GM12872 (cell line): ENCODE measurements around the gene CRLF1.

ENCODE experiments used
- CTCF ChIP-seq: IDR thresholded peaks from 3 replicates; pipeline ENCODE4 v1.5.1; 2011; ENCODE audit warnings: low read depth, mild to moderate bottlenecking, low read length, moderate library complexity; ENCODE audit not compliant: insufficient read depth

Gene CRLF1

DNA sequence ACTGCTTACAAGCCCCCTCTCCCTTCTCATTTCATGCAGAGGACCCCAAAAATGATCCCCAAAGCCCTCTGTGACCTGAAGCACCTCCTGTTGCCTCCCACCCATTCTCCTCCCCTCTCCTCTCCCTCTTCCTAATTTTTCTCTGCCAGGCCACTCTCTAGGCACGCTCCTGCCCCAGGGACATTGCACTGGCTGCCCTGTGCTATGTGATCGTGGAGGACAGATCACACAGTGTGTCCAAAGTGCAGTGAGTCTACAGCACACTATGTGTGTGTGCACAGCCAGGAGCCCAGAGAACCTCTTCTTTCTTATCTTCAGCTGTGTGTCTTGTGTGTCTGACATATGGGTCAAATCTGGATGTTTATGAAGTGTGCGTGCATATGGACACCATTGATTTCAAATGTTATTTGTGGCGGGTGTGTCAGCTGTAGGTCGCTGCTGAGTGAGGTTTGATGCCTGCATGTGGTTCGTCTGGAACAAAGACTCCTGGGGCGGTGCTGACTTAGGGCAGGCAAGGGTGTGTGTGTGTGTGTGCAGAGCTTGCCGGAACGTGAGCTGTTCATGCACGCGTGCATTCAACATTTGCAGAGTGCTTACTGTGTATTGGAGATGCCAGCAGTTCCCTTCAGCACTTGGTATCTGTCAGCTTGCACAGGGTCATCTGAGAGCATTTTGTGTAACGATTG lies 28.2 kb upstream of the CRLF1 start:
- no peak for TF ChIP-seq CTCF

DNA sequence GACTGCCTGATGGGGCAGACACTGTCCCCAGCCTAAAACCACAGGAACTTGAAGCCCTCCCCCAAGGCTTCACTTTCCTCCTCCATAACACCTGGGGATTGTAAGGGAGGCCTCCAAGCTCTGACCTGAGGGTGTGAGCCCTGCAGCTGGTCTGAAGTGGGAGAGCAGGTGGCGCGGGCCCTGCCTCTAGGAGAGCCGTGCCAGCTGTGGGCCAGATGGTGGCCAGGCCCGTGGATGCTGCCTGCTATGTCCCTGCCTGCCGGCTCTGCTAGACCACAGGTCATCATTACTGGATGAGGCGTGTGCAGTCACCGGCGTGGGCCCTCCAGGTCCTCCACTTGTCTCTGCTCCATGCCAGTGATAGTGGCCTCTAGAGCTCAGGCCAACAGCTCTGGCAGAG lies 26.7 kb upstream of the CRLF1 start:
- TF ChIP-seq CTCF: no peak

DNA sequence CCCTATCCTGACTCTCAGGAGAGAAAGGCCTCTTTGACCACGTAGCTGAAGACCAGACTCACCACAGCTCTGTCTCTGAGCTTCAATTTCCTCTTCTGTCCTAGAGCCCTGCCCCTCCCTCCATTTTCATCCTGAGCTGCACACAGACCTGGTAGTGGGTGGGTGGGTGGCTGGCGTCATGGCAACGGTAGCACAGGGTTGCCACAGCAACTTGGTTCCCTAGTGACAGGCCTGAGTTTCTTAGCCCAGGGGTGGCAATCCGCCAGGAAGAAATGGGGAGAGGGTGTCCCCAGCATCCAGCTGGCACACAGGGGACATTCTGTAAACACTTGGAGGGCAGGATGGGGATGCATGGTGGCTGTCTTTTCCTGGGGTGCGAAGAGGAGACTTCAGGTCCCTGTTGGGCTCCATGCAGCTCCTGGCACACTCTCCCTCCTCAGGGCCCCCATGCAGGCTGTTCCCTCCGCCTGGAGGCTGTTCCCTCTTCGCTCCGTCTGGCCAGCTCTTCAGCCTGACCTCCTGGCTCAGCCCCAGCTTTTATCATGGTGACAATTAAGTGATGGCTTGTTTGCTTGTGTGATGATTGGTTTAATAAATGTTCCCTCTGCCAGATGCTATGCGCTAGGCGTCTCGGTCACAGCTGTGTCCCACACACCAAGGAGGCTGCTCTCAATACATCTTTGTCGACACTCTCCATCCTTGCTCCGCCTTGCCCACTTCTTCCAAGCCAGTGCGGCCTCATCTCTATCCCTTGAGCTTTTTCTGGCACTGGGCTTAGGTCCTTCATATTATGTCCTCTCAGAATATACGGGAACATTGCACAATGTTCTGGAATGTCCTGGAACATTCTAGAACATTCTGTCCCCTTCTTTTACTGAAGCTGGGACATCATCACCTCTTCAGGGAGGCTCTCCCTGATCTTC lies 22.8 kb upstream of the CRLF1 start:
- no peak for TF ChIP-seq CTCF

DNA sequence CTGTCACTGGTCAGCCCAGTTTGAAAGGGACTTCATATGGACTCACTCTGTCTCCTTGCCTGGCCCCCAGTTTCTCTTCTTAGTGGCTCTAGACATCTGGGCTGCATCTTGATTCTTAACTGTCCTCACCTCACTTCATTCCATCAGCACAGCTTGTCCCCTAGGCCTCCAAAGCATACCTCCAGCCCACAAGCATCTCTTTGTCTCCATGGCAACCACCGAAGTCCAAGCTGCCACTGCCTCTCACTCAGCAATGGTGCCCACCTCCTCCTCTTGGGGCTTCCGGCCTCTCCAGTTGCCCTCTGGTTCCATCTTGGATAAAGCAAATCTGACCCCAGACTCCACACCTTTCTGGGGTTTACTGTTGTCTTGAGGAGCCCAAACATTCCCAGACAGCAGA lies 20.3 kb upstream of the CRLF1 start:
- no peak for TF ChIP-seq CTCF

DNA sequence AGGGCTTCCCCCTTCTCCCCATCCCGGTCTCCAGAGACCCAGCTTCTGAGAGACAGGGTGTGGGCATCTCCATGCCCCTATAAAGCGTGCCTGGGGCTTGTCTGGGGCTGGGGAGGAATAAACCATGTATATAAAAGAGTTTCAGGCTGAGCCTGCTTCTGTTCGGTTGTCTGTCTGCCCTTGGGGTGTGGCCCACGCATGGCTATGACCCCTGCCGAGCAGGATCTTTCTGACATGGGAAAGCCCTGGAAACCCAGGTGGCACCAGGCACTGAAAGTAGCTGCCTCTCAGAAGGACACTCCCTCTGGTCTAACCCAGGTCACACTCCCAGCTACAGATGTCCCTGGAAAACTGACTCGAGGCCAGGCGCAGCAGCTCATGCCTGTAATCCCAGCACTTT lies 14.3 kb upstream of the CRLF1 start:
- TF ChIP-seq CTCF: no peak

GRCh38 chr19:18620311-18620710 lies 13.7 kb upstream of the CRLF1 start:
- TF ChIP-seq CTCF: no peak

DNA sequence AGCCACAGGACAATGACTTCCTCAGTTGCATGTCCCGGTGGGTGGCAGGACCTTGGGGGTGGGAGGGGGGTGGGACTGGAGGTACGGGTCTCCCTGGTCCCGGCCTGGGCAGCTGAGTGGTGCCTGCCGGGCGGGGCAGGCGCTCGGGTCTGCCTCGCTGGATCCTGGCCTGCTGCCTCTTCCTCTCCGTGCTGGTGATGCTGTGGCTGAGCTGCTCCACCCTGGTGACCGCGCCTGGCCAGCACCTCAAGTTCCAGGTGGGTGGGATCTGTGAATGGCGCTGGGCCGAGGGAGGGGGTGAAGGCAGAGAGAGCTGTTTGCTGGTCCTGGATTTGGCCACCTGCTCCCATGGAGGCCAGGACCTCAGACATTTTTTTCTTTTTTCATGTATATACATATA lies 11.6 kb upstream of the CRLF1 start:
- no peak for TF ChIP-seq CTCF
